Skeletal muscle satellite cell (primary cell): ENCODE data around the gene DYNLT2.
A peak's percentile ranks its signal among the peaks of the same experiment; 100 is the strongest.

Experiments
- H3K27me3 ChIP-seq: 2 replicates; pipeline ENCODE4 v1.7.0; 2013; ENCODE audit warnings: low read length; ENCODE audit not compliant: control insufficient read depth, insufficient read depth
- H3K36me3 ChIP-seq: 2 replicates; pipeline ENCODE4 v1.7.0; 2013; ENCODE audit warnings: mild to moderate bottlenecking, control low read depth, low read length; ENCODE audit not compliant: insufficient read depth
- H3K4me1 ChIP-seq: 2 replicates; pipeline ENCODE4 v1.7.0; 2013; ENCODE audit warnings: low read length; ENCODE audit not compliant: control insufficient read depth, insufficient read depth
- H3K4me2 ChIP-seq: 2 replicates; pipeline ENCODE4 v1.7.0; 2013; ENCODE audit warnings: mild to moderate bottlenecking, low read length
- H3K4me3 ChIP-seq: 2 replicates; pipeline ENCODE4 v1.7.0; 2013; ENCODE audit warnings: low read length
- H3K9ac ChIP-seq: 2 replicates; pipeline ENCODE4 v1.7.0; 2013; ENCODE audit warnings: mild to moderate bottlenecking, low read depth, low read length, moderate library complexity
- H3K9me3 ChIP-seq: replicated peaks from 2 replicates; pipeline ENCODE4 v1.7.0; 2013; ENCODE audit warnings: mild to moderate bottlenecking, control low read depth, low read length

Gene DYNLT2

DNA sequence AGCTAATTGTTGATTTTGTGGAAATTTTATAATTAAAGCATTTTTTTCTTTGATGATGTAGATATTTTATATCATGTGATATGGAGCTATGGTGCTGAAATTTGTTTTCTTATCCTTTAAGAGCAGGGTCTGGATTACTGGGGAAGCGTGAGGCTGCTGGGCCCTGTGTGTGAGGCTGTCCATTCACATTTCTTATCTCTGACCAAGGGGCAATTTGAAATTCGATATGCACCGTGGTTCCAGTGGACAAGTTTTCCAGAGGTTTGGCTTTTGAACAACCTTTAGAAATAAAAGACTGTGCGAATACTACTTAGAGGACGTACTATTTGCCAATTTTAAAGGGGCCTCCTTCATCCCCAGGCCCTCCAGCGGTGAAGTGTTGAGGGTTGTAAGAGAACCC lies 3.8 kb upstream of the DYNLT2 start:
- Histone ChIP-seq H3K4me2 (no peak overlapping the region), H3K9me3 (no peaks in the 10 kb centered on the region), H3K4me1 (peaks cover 15% of the 10 kb centered on the region), H3K4me3 (no peak overlapping the region), H3K36me3 (peaks cover 31% of the 10 kb centered on the region), H3K9ac (no peak overlapping the region), H3K27me3 (no peaks in the 10 kb centered on the region)

DNA sequence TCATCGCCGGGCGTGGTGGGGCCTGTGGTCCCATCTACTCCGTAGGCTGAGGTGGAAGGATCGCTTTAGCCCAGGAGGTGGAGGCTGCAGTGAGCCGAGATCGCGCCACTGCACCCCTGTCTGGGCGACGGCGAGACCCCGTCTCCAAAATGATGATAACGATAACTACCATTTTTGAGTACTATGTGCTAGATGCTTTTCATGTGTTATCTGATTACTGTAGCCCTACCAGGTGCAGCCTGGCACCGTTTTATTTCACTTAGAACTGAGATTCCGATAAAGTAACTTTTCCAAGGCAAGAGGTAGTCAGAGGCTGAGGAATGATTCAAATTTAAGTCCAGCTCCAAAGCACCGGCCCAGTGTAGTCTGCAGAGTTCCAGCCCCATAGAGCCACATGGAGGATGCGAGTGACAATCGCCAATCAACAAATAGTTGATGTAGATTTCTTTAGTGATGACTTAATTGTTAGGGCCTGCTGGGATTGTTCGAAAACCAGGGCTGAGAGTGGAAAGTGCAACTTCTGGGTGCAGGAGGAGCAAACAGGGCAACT lies 777 bp upstream of the DYNLT2 start:
- Histone ChIP-seq H3K9ac (peak overlapping the region; percentile 99), H3K9me3 (no peaks in the 10 kb centered on the region), H3K27me3 (no peaks in the 10 kb centered on the region), H3K4me2 (peak overlapping the region; percentile 93), H3K4me1 (peaks cover 17% of the 10 kb centered on the region), H3K36me3 (peaks cover 8% of the 10 kb centered on the region), H3K4me3 (peak overlapping the region; percentile 98)

DNA sequence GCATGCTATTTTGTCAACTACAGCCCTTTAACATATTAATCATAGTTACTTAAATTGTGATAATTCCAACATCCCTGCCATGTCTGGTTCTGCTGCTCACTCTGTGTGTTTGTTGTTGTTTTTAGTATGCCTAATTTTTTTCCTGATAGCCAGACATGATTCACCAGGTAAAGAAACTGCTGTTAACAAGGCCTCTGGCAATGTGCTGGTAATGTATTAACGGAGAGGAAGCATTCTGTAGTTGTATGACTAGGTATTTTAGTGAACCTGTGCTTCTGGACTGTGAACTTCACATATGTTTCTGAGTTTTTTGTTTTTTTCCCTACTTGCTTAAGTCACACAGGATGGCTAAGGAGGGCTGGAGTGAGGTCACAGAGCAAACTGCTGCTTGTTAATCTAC lies 4.8 kb downstream of the DYNLT2 start:
- Histone ChIP-seq H3K4me3 (no peak overlapping the region), H3K4me1 (peaks cover 6% of the 10 kb centered on the region), H3K4me2 (no peak overlapping the region), H3K9me3 (no peaks in the 10 kb centered on the region), H3K9ac (no peak overlapping the region), H3K36me3 (no peaks in the 10 kb centered on the region), H3K27me3 (no peaks in the 10 kb centered on the region)

DNA sequence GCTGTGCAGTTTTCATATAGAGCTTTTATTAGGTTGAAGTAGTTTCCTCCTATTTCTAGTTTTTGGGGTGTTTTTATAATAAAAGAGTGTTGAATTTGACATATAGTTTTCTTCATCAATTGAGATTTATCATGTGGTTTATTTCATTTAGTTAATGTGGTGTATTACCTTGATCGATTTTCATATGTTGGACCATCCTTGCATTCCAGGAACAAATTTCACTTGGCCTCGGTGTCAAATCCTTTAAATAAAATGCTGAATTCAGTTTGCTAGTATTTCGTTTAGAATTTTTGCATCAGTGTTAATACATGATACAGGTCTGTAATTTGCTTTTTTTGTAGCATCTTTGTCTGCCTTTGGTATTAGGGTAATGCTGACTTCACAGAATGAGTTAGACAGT lies 6.0 kb downstream of the DYNLT2 start:
- Histone ChIP-seq H3K4me1 (peaks cover 5% of the 10 kb centered on the region), H3K36me3 (no peaks in the 10 kb centered on the region), H3K9me3 (no peaks in the 10 kb centered on the region), H3K9ac (no peak overlapping the region), H3K27me3 (no peaks in the 10 kb centered on the region), H3K4me3 (no peak overlapping the region), H3K4me2 (no peak overlapping the region)

DNA sequence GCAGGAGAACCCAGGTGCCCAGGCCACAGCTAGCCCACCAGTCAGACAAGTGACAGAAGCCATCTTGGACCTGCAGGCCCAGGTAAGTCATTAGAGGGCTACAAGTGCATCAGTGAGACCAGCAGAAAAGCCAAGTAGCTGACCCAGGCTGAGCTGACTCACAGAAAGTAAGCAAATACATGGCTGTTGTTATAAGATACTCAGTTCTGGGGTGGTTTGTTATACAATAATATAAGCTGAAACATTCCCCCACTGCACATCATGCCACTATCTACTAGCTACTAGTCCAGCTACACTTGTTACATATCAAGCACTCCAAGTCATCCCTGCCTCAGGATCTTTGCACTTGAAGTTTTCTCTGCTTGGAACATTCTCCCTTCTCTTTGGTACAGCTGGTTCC lies 10.0 kb downstream of the DYNLT2 start:
- Histone ChIP-seq H3K4me1 (no peaks in the 10 kb centered on the region), H3K4me3 (no peak overlapping the region), H3K4me2 (no peak overlapping the region), H3K36me3 (no peaks in the 10 kb centered on the region), H3K27me3 (peaks cover 14% of the 10 kb centered on the region), H3K9ac (no peak overlapping the region), H3K9me3 (no peaks in the 10 kb centered on the region)

DNA sequence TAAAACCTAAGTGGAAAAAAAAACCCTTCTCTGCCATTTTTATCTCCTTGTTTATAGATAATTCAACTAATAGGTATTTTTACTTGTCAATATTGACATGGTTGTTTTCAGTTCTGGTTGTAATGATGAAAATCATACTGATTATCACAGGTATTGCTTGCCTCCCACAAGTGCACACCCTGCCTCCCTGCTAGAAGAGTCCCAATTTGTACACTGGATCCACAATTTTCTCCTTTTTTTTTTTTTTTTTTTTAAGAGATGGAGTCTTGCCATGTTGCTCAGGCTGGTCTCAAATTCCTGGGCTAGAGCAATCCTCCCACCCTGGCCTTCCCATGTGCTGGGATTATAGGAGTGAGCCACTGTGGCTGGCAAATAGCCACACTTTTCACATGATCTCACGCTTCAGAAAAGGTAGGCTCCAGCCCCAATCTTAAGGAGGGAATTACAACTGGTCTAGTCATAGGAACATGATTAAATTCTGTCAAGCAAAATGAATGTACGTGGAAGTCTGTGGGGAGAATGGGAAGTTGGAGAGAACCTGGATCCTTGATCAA lies 12.3 kb downstream of the DYNLT2 start:
- H3K36me3 ChIP-seq = no peaks in the 10 kb centered on the region
- H3K4me2 ChIP-seq = no peak overlapping the region
- H3K9me3 ChIP-seq = no peaks in the 10 kb centered on the region
- no peaks in the 10 kb centered on the region for H3K4me1 ChIP-seq
- no peak overlapping the region for H3K4me3 ChIP-seq
- H3K9ac ChIP-seq = no peak overlapping the region
- peaks cover 21% of the 10 kb centered on the region for H3K27me3 ChIP-seq

DNA sequence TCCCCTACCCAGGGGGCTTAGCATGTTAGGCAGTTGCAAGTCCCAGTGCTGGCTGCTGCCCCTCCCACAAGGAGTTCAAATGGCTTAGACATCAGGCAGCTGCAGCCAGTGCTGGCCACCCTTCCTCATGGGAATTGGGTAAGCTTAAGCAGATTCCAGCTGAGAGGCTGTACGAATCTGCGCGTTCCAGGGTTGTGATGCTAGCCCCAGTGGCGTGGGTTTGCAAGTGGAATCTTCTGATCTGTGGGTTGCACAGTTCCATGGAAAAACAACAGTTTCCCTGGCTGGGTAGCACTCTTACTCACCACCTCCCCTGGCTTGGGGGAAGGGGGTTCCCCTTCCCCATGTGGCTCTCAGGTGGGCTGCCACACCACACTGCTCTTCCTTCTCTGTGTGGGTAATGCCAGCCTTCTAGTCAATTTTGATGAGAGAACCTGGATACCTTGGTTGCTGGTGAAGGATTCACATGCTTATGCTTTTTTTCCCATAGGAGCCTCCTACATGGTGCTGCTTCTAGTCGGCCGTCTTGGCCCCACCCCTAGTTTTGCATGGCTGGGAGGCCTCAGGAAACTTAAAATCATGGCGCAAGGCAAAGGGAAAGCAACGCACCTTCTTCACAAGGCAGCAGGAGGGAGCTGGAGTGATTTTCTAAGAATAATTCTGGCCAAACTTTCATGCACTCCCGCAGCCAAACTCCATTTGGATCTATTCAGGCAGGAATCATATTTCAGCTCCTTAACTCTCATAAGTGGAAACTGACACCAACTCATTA lies 13.0 kb downstream of the DYNLT2 start:
- Histone ChIP-seq H3K4me2 (no peak overlapping the region), H3K27me3 (peaks cover 21% of the 10 kb centered on the region), H3K36me3 (no peaks in the 10 kb centered on the region), H3K4me3 (no peak overlapping the region), H3K9ac (no peak overlapping the region), H3K4me1 (no peaks in the 10 kb centered on the region), H3K9me3 (no peaks in the 10 kb centered on the region)

DNA sequence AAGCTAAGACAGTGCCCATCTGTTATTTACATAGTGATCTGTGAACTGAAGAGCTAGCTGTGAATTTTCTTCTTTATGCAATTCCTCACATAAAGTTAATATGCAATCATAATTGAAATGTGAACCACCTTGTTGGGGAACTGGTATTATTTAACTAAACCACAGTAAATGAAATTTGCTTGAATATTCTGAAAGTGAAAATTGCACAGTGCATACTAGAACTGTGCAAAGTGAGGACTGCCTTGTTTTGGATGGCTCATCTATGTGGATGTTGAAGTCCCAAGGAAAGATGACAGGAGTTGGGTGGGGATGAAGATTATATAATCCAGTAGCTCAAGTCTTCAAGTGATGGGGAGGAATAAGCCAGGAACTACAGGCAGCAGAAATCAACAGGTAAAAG lies 21.4 kb downstream of the DYNLT2 start:
- no peak overlapping the region for H3K9ac ChIP-seq
- H3K4me2 ChIP-seq = no peak overlapping the region
- no peak overlapping the region for H3K4me3 ChIP-seq
- no peaks in the 10 kb centered on the region for H3K9me3 ChIP-seq
- H3K27me3 ChIP-seq = no peaks in the 10 kb centered on the region
- H3K36me3 ChIP-seq = no peaks in the 10 kb centered on the region
- peaks cover 5% of the 10 kb centered on the region for H3K4me1 ChIP-seq

DNA sequence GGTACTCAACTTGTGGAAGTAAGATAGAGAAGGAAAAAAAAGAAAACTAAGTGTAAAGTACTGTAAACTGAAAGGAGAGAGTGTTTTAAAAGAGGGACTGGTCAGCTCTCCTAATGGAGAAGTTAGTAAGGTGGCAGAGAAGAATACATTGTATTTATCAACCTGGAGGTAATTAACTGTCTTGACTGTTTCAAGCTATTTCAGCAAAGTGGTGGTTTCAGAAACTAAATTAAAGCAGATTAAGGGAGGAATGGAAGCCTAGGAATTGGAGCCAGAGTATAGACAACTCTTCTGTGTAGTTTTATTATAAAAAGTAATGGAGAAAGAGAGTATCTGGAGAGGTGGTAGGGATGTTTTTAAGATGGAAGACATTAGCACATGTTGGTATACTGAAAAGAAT lies 24.4 kb downstream of the DYNLT2 start:
- H3K4me3 ChIP-seq = no peak overlapping the region
- no peak overlapping the region for H3K4me2 ChIP-seq
- H3K9me3 ChIP-seq = no peaks in the 10 kb centered on the region
- peaks cover 16% of the 10 kb centered on the region for H3K4me1 ChIP-seq
- H3K27me3 ChIP-seq = no peaks in the 10 kb centered on the region
- H3K9ac ChIP-seq = no peak overlapping the region
- H3K36me3 ChIP-seq = no peaks in the 10 kb centered on the region

DNA sequence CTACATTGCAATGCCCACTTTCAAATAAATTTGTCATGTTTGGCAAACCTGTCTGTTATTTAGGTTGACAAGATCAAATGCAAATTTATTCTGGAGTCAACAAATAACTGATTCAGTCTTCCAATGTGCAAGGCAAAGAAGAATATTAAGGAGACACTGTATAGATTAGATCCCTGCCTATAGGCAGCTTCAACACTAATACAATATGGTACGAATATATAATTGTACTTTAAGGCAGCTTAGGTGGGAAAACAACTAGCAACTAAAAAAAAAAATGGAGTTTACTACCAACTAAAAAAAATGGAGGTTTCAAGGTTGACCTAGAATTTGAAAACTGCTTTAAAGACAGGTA lies 25.3 kb downstream of the DYNLT2 start:
- Histone ChIP-seq H3K9ac (no peak overlapping the region), H3K27me3 (no peaks in the 10 kb centered on the region), H3K9me3 (no peaks in the 10 kb centered on the region), H3K4me3 (no peak overlapping the region), H3K36me3 (no peaks in the 10 kb centered on the region), H3K4me1 (peaks cover 20% of the 10 kb centered on the region), H3K4me2 (no peak overlapping the region)

DNA sequence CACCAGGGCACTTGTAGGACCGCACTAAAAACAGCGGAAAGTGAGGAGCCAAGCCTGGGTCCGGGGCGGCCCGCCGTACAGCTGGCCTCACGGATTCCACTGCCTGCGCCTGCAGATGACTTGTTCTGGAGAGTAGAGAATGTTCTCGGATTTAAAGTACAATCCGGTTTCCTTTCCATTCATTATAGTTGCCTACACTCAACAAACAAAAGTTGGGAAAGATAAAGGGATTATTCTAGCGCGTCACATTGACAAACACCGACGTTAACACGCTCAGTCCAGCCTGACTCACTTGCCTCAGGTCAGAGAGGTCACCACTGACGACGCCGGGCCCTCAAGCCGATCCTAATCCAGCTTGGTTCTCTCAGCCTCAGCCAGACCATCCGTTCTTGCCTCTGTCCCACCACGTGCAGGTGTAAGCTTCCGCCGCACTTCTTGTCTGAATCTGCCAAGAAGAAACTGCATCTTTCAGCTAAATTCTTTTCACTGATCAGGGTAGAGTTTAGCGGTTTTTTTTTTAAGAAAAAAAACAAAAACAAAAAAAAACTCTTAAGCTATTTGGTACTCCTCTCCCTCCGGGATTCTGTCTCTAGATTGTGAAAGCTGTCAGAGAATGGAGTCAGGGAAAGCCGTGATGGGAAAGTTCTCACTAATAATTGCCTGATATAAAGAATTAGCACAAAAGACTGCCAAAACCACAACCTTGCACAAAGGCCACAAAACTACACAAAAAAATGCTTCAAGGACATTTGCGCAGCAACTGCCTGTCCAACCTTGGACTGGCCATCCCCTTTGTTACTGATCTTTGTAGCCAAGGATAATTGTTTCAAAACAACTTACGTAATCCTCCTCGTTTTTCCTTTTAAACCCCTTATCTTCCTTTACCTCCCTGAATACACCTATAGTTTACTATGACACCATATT lies 26.0 kb downstream of the DYNLT2 start:
- H3K9ac ChIP-seq = peak overlapping the region; percentile 64
- no peaks in the 10 kb centered on the region for H3K36me3 ChIP-seq

More for the DNA sequence above, 26.0 kb downstream of the DYNLT2 start:
- H3K9me3 ChIP-seq = no peaks in the 10 kb centered on the region
- H3K4me3 ChIP-seq = peak overlapping the region; percentile 70
- no peaks in the 10 kb centered on the region for H3K27me3 ChIP-seq
- peaks cover 20% of the 10 kb centered on the region for H3K4me1 ChIP-seq
- H3K4me2 ChIP-seq = peak overlapping the region; percentile 85
